ENCODE results near the gene RPS28. TPM values are rescaled to one million over a fixed set of nuclear protein-coding genes. Genes with fewer than 3 reads are reported as not detected.
"Not testable (repeated sequence)": the region's sequence is repeated elsewhere in the genome, so short reads cannot be mapped to it uniquely, and the experiment has no call there.

RPS28 gene
- total RNA-seq, 2 donors from 2014 or later: 1,064 to 1,153 TPM

DNA sequence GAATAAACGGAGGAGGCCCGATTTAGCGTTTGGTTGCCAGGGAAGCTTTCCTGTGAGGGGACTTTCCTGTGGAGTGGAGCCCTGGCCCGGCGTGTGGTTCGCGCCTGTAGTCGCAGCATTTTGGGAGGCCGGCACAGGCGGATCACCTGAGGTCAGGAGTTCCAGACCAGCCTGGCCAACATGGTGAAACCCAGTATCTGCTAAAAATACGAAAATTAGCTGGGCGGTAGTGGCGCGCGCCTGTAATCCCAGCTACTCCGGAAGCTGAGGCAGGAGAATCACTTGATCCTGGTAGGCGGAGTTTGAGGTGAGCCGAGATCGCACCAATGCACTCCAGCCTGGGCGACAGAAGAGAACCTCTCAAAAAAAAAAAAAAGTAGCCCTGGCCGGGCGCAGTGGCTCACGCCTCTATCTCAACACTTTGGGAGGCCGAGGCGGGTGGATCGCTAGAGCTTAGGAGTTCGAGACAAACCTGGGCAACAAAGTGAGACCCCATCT lies 14.8 kb downstream of the RPS28 start:
- DNase-seq (no peak), ATAC-seq (no peak)
- intact Hi-C loops (cut with DNase I): no loop called here

DNA sequence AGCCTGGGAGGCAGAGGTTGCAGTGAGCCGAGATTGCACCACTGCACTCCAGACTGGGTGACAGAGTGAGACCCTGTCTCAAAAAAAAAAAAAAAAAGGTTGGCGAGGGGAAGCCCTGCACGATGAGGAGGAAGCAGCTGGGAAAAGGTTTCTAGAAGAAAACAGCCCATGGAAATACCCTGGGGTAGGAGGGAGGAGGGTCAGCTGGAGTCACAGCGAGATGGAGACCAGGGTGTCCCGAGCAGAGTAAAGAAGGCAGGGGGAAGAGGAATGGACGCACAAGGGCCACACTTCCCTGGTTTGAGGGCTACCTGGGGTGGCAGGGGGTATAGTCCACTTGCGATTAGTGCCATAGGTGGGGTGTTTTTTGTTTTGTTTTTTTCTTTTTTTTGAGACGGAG lies 15.4 kb downstream of the RPS28 start:
- intact Hi-C loops (cut with DNase I): no loop called here
- no peak for ATAC-seq
- DNase-seq: no peak

DNA sequence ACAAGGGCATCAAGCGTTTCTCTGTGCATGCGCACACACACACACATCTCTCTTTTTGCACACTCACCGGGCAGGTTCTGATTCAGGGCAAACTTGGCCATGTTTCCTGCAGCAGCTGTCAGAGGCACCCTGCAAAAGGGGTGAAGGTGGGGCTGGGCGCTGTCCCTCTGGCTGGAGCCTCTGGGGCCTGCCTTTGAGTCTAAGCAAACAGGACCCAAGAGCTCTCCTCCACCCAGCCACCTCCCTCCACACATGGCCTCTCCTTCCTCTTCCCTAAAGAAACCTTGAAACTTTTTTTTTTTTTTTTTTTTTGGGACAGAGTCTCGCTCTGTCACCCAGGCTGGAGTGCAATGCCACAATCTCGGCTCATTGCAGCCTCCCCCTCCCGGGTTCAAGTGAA lies 16.4 kb downstream of the RPS28 start:
- DNase-seq: no peak
- ATAC-seq: no peak
- intact Hi-C loops (cut with DNase I): no loop called here

DNA sequence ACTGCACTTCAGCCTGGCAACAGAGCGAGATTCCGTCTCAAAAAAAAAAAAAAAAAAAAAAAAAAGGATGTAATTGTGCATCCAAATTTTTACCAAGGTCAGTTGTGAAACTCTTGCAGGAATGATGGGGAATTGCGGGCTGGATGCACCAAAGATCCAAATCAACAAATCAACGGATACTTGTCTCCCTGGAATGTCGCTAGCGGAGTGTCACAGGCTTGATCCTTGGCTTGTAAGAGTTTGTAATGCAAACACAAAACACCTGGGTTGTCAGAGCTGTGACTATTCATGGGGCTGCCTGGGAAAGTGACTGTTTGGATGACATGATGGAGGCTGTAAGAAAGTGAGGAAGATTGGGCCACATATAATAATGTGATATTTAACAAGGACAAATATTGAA lies 17.5 kb downstream of the RPS28 start:
- intact Hi-C loops (cut with DNase I): no loop called here

DNA sequence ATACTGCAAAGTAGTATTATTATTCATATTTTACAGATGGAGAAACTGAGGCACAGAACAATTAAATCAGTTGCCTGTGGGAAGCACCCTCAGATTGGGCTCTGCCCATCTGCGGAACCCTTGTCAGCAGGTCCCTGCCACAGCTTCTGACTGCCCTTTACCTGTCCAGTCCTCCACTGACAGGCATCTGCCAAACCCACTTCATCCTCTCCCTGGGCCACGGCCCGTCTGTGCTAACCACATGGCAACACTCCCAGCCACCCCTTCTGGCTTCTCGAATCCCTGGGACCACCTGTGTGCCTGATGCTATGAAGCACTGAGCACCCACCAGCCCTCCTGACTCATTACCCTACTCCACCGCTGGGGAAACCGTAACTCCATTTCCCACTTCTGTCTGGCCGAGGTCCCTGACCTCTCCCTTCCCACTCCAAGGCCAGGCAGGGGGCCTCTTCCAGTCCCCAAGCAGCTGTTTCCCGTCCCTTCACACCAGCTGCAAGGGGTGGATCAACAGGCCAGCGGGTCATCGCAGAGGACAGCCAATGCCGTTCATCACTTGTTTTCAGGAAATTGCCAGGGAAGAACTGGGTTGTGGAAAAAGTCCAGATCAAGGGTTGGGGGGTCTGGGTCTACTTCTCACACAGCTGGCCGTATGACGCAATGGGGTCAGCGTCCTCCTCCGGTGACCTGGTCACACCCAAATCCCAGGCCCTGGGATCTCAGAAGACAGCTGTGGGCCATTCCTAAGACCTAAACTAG lies 19.2 kb downstream of the RPS28 start:
- peak; percentile 79 for DNase-seq
- intact Hi-C loops (cut with DNase I): no loop called here
- ATAC-seq: peak; percentile 14 to 44

More for the DNA sequence above, 17.5 kb downstream of the RPS28 start:
- ATAC-seq: no peak
- DNase-seq: no peak

DNA sequence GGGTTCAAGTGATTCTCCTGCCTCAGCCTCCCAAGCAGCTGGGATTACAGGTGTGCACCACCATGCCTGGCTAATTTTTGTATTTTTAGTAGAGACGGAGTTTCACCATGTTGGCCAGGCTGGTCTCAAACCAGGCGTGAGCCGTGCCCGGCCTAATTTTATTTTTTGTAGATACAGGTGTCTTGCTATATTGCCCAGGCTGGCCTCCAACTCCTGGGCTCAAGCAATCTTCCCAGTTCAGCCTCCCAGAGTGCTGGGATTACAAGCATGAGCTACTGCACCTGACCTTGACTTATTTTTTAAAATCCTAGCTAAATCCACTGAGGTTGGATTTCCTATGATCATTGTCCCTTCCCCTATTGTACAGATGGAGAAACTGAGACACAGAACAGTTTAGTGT lies 20.2 kb downstream of the RPS28 start:
- DNase-seq; ATAC-seq; intact Hi-C loops (cut with DNase I): not testable (repeated sequence)

DNA sequence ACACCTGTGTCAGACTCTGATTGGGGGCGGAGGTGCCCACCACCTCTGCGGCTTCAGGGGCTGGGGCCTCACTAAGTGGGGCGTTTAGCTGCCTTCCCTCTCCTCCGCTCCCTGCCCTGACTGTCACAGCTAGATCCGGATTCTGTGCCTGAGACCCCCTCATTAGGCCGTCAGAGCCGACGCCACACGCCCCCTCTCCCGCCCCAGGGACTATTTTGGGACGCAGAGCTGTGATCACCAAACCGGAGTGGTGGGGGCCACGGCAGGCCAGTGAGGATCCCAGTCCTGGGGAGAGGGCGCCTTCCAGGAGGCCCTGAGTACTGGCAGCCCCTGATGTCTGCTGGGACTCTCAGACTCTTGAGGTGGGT lies 21.0 kb downstream of the RPS28 start:
- no peak for DNase-seq
- intact Hi-C loops (cut with DNase I): no loop called here
- no peak for ATAC-seq

DNA sequence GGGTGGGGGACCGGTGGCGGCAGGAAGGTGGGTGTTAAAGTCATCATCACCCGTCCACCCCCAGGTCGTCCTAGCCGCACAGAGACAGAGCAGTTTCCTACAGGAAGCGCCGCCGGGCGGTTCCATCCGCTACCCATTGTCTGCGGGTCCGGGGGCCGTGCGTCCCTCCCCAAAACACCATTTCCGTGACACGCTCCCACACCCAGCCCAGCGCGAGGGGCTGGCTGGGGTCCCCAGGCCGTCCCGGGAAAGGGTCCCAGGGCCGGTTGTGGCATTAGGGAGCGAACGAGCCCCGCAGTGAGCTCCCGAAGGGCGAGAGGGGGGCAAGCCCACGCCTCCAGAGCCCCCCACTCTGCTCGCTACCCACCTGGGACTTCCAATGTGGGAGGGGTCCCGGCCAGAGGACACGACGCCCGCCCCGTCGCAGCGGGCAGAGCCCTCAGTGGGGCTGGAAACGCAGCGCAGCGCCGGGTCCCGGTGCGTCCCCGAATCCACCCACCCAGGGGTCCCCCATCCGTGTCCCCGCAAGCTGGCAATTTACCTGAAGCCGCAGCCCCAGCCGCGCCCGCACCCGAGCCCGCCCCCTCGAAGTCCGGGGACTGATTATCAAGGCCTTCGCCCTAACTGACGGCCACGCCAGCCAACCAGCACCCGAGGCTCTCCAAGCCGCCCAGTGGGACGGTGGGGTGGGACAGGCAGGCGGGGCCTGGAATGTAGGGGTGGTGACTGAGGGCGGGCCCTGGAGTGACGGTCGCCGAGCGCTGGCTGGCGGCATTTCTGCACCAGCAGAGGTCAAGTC lies 21.6 kb downstream of the RPS28 start, which contains the start of gene KANK3:
TSS of gene KANK3 (minus strand) at position 579 of the 799 bp plus-strand sequence. CDS start 5,434 bp downstream, outside the sequence.
- intact Hi-C loops (cut with DNase I): no loop called here
- DNase-seq: peak; percentile 98
- ATAC-seq: peak; percentile 99

DNA sequence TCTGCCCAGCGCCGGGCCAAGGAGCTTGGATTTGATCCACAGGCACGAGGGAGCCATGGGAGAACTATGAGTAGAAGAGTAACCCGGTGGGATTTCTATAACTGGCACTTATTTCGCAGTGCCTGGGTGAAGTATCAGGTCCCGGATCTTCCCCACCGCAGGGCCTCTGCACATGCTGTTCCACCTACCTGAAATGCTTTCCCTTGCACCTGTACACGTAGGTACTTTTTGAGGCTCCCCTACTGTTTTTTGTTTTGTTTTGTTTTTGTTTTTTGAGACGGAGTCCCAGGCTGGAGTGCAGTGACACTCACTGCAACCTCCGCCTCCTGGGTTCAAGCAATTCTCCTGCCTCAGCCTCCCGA lies 22.2 kb downstream of the RPS28 start:
- DNase-seq (no peak), ATAC-seq (no peak)
- intact Hi-C loops (cut with DNase I): no loop called here

DNA sequence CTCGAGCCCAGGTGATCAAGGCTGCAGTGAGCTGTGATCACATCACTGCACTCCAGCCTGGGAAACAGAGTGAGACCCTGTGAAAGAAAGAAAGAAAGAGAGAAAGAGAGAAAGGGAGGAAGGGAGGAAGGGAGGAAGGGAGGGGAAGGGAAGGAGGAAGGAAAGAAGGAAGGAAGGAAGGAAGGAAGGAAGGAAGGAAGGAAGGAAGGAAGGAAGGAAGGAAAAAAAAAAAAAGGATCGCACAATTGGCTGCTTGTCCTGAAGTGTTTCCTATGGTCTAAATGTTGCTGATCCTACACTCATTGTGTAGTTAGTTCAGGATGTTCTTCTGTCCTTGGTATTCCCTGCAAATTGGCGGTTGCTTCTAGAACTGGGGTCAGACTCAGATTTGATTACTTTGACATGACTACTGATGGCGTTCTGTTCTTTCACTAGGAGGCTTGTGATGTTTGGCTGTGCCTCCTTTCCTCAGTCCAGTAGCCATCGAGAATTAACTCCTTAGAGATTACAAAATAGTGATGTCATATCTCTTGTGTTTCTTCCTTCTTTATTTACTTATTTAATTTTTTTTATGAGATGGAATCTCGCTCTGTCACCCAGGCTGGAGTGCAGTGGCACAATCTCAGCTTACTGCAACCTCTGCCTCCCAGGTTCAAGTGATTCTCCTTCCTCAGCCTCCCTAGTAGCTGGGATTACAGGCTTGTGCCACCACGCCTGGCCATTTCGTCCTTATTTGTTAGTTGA lies 28.5 kb downstream of the RPS28 start:
- ATAC-seq, DNase-seq: not testable (repeated sequence)
- intact Hi-C loops (cut with DNase I): loop anchor here (5.0 to 10.0 kb wide), 4 partner anchors 48 to 228 kb away; partner anchors contain the start of genes MYO1F (in 1 of the 2) and PRAM1 (in 1 of the 2)

DNA sequence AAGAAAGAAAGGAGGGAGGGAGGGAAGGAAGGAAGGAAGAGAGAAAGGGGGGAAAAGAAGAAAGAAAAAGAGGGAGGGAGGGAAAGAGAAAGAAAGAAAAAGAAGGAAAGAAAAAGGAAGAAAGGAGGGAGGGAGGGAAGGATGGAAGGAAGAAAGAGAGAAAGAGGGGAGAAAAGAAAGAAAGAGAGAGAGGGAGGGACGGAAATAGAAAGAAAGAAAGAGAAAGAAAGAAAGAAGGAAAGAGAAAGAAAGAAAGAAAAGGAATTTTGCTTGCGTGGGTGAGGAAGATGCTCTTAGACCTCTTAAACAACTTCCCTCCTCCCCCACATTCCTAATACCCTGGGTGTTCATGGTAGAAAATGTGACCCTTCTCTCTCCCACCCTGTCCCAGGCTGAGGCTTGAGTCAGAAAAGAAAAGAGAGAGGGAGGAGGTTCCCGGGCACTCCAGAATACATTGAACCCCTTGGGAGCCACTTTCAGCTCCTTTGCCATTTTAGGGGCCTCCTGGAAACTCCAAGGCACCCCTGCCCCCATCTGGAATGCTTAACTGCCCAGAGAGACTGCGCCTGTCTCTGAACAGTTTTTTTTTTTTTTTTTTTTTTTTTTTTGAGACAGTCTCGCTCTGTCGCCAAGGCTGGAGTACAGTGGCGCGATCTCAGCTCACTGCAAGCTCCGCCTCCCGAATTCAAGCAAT lies 31.0 kb downstream of the RPS28 start:
- no peak for DNase-seq
- peak; percentile 37 to 58 for ATAC-seq
- intact Hi-C loops (cut with DNase I): loop anchor here (5.0 to 10.0 kb wide), 4 partner anchors 45 to 225 kb away; partner anchors contain the start of genes MYO1F (in 1 of the 2) and PRAM1 (in 1 of the 2)

DNA sequence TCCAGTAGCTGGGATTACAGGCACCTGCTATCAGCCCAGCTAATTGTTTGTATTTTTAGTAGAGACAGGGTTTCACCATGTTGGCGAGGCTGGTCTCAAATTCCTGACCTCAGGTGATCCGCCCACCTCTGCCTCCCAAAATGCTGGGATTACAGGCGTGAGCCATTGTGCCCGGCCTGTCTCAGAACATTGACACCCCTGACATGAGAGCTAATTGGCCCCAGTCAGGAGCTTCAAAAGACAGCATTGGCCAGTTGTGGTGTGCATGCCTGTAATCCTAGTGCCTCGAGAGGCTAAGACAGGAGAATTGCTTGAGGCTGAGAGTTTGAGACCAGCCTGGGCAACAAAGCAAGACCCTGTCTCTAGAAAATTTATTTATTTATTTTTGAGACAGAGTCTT lies 31.5 kb downstream of the RPS28 start:
- not testable (repeated sequence) for ATAC-seq, DNase-seq
- intact Hi-C loops (cut with DNase I): loop anchor here (5.0 to 10.0 kb wide), 4 partner anchors 44 to 224 kb away; partner anchors contain the start of genes MYO1F (in 1 of the 2) and PRAM1 (in 1 of the 2)

DNA sequence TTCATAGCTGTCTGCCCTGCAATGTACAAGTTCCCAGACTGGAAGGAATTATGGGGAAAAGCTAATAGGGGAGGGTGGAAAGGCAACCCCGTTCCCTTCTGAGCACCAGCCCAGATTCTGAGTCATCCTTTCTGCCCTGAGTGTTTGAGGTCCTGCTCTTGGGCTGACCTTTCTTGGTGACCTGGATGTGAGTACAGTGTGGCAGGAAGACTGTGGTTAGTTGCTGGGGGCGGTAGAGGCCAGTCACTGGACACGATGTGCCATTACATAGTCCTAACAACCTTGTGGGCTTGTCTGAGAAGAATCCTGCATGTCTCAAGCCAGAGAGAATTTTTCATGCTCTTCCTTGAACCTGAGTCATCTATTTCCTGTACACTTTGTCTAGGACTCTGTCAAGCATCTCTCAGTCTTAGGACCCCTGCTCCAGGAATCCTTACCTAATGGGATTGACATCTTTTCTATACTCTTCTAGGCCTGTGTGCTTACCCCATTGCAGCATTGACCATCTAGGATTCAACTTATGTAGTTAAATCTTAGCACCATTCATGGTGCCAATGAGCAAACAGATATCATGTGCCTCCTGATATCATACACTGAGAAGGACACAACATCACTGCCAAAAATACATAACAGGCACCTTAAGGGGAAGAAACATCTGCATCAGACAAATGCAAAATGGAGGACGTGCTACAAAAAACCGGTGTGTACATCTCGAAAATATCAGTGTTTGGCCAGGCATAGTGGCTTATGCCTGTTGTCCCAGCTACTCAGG lies 34.5 kb downstream of the RPS28 start:
- ATAC-seq: peak; percentile 53 to 83
- no peak for DNase-seq
- intact Hi-C loops (cut with DNase I): loop anchor here (2.0 to 10.0 kb wide), 4 partner anchors 41 to 153 kb away; partner anchors contain the start of gene PRAM1 (in 1 of the 2)

DNA sequence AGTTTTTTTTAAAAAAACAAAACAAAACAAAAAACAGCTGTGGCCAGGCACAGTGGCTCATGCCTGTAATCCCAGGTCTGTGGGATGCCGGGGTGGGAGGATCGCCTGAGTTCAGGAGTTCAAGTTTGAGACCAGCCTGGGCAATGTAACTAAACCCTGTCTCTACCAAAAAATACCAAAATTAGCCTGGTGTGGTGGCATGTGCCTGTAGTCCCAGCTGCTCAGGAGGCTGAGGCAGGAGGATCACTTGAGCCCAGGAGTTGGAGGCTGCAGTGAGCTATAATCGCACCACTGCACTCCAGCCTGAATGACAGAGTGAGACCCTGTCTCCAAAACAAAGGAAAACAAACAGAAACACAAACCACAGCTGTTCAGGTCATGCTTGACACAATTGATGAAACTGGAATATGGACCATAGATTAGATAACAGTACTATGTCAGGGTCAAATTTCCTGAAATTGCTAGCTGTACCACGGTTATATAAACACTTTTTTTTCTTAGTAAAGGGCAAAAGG lies 35.8 kb downstream of the RPS28 start:
- DNase-seq (no peak), ATAC-seq (no peak)
- intact Hi-C loops (cut with DNase I): loop anchor here (10.0 kb wide), 2 partner anchors 98 to 148 kb away; partner anchors contain the start of gene PRAM1 (in 1 of the 2)

DNA sequence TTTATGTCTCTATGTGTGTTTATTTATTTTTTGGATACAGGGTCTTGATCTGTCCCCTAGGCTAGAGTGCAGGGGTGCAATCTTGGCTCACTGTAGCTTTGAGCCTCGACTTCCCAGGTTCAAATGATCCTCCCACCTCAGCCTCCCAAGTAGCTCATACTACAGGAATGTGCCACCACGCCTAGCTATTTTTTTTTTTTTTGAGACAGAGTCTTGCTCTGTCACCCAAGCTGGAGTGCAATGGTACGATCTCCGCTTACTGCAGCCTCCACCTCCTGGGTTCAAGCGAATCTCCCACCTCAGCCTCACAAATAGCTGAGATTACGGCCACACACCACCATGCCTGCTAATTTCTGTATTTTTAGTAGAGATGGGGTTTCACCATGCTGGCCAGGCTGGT lies 37.7 kb downstream of the RPS28 start:
- intact Hi-C loops (cut with DNase I): loop anchor here (10.0 kb wide), 2 partner anchors 96 to 146 kb away; partner anchors contain the start of gene PRAM1 (in 1 of the 2)
- ATAC-seq (no peak), DNase-seq (no peak)

DNA sequence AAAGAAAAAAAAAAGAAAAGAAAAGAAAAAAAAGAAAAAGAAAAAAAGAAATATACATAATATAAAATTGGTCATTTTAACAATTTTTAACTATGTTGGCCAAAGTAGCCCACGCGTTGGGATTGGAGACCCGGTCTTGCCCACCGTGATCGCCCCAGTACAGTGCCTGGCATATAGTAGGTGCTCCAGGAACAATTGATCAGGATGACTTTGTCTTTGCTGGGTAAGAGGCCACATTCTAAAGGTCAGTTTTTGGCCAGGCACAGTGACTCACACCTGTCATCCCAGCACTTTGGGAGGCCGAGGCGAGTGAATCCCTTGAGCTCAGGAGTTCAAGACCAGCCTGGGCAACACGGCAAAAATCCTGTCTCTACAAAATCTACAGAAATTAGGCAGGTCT lies 38.9 kb downstream of the RPS28 start:
- intact Hi-C loops (cut with DNase I): no loop called here
- no peak for DNase-seq
- ATAC-seq: no peak

Data from left cardiac atrium (tissue), 4 donors.